IMR-90 (cell line): Measurements from ENCODE around the gene HOXB7.

ENCODE experiments used
- CTCF ChIP-seq: conservative IDR thresholded peaks from 2 replicates; pipeline ENCODE4 v1.5.1; 2012; ENCODE audit warnings: mild to moderate bottlenecking, low read depth, low read length, improper control_type of control experiment
- MXI1 ChIP-seq: IDR thresholded peaks from 2 replicates; pipeline ENCODE4 v1.6.1; 2012; ENCODE audit warnings: low read depth, mild to moderate bottlenecking, low read length, moderate library complexity, borderline replicate concordance
- RCOR1 ChIP-seq: IDR thresholded peaks from 2 replicates; pipeline ENCODE4 v1.6.1; 2012; ENCODE audit warnings: mild to moderate bottlenecking, low read length, improper control_type of control experiment; ENCODE audit not compliant: insufficient replicate concordance
- SMC3 ChIP-seq: fragments of 150-350 bp; IDR thresholded peaks from 2 replicates; pipeline ENCODE4 v1.6.1; 2016; ENCODE audit warnings: low read depth, mild to moderate bottlenecking, antibody characterized with exemption, low read length, moderate library complexity

DNA sequence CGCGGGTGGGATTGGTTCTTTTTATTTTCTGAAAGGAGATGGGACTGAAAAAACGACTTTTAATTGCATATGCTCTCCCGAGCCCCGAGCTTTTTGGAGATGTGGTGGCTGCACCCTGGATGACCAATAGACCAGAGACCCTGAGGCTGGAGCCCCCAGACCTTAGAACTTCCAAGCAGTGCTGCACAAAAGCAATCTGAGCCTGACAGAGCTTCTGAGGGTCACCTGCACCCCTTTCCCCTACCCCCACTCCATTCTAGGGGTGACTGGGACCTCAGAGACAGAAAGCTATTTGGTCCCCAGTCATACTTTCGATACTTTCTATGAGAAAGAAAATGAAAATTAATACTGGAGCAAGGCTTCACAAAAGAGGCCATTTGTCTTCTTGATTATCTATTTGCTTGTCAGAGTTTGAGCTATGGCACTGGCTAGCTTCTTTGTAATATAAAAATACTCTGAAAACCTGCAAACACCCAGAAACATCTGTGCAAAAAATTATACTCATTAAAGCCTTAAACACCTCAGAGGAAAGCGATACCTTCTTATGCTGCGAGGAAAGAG, 36.2 kb downstream of the HOXB7 start:
- TF ChIP-seq CTCF (no peak), MXI1 (no peak), SMC3 (no peak), RCOR1 (no peak)
